Stimulated activated CD8-positive, alpha-beta memory T cell treated with anti-CD3 and anti-CD28 coated beads, Interleukin-4, amount 100 ng/mL, for 48 hours (primary cell): Measurements from ENCODE around the gene GPR26.
"Not testable (repeated sequence)": the region's sequence is repeated elsewhere in the genome, so short reads cannot be mapped to it uniquely, and the experiment has no call there.

ENCODE experiments used
- DNase-seq: peaks from one replicate; pipeline ENCODE4 v3.0.0-alpha.2; 2020

GPR26 gene

DNA sequence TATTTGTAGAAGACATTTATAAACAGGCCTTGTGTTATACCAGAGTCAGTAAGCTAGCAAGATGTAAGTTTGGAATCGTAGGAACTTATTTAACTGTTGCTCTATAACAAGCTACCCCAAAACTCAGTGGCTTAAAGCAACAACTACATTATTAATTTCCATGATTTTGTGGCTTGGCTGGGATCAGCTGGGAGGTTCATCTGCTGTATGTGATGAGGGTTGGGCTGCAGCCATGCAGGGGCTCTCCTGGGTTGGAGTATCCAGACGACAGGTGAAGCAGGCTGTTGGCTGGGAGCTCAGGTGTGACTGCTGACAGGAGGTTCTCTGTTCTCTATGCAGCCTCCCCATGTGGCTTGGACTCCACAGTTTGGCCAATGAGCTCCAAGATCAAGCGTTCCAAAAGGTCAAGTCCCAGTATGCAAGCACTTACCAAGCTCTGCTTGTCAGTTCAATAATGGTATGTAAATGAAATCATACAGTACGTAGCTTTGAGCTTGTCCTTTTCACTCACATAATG is 52.4 kb downstream of the GPR26 start:
- no peak for DNase-seq

GRCh38 chr10:123720536-123720935 is 54.4 kb downstream of the GPR26 start:
- no peak for DNase-seq

DNA sequence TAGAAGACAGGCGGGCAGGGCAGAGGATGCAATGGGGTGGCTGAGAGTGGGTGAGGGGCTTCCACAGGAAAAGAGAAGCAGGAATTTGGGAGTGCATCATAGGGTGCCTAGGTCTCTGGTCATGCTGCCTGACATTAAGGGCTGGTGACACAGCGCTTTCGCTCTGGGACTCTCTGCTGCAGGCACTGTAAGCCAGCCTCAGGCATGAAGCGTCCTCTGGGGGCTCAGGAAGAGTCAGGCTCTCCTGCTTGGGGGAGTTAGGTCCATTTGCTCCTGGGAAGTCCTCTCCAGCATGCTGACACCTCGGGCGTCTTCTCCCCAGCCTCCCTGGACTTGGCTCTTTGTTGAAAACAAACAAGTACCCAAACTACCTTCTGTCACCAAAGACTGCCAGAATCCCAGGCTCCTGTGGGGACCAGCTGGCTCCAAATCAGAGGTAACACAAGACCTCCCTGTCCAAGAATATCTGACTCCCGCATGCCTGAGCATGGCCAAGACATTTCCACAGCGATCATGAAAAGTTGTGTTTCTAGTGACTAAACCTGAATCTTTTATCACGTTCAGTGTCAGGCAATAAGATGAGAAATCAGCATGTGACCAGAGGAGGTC is 55.4 kb downstream of the GPR26 start:
- DNase-seq, result no peak

- DNase-seq, result no peak
Measured at GRCh38 chr10:123722351-123722750, 56.2 kb downstream of the GPR26 start.

- DNase-seq, result no peak
Measured at GRCh38 chr10:123724747-123725146, 58.6 kb downstream of the GPR26 start.

DNA sequence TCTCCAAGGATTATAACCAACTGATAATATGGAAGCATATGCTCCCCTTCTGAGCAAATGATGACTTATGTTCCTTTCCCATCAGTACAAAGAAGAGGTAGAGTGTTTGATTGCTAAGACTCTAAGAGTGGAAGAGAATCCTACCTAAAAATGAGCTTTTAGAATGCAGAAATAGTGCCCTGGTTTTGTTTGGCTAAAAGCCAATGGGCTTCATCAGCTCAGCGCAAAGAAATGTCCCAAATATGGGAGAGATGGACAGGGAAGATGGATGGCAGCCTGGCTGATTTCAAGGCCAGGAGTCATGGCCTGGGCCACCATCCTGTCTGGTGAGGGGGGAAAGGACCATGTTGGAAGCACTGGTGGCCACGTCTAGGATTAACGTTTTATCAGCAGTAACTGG is 60.2 kb downstream of the GPR26 start:
- no peak for DNase-seq

GRCh38 chr10:123726836-123727235 is 60.7 kb downstream of the GPR26 start:
- DNase-seq, result no peak

DNA sequence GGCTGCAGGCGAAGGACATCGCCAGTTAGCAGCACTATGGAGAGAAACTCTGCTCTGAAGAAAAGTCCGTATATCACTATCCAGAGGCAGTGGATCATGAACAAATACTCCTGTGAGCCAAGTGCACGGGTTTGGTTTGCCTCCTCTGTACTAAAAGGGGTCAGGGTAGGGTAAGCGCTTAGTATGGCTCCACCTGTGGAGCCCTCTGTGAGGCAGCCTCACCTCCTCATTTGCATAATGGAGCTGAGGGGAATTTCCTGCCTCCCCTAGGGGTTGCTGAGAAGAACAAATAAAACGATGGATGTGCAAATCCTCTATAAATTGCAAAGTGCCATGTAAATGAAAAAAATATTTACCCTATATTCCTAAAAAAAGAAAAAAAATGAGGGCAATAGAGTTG is 63.4 kb downstream of the GPR26 start:
- no peak for DNase-seq

DNA sequence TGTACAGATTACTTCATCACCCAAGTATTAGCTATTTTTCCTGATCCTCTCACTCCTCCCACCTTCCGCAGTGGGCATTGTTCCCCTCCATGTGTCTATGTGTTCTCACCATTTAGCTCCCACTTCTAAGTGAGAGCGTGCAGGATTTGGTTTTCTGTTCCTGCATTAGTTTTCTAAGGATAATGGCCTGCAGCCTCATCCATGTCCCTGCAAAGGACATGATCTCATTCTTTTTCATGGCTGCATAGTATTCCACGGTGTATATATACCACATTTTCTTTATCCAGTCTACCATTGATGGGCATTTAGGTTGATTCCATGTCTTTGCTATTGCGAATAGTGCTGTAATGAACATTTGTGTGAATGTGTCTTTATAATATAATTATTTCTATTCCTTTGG is 70.8 kb downstream of the GPR26 start:
- DNase-seq, result not testable (repeated sequence)

DNA sequence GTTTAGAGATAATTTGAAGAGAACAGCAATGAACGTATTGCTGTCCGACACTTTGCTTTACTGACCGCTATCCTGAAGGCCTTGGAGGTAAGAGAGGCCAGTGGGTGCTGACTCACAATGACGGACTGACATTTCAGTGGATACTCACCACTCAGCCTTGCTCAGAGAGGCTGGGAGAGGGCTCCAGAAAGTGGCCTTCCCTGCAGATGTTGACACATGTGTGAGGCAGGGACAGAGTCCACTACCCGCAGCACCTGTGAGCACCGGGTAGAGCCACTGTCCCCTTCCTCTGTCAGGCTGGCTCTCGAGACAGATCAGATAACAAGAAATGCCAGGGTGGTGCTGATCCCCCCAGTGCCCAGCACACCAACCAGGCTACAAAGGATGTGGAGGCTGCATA is 75.0 kb downstream of the GPR26 start:
- DNase-seq, result no peak

GRCh38 chr10:123741711-123742110 is 75.6 kb downstream of the GPR26 start:
- DNase-seq, result no peak

DNA sequence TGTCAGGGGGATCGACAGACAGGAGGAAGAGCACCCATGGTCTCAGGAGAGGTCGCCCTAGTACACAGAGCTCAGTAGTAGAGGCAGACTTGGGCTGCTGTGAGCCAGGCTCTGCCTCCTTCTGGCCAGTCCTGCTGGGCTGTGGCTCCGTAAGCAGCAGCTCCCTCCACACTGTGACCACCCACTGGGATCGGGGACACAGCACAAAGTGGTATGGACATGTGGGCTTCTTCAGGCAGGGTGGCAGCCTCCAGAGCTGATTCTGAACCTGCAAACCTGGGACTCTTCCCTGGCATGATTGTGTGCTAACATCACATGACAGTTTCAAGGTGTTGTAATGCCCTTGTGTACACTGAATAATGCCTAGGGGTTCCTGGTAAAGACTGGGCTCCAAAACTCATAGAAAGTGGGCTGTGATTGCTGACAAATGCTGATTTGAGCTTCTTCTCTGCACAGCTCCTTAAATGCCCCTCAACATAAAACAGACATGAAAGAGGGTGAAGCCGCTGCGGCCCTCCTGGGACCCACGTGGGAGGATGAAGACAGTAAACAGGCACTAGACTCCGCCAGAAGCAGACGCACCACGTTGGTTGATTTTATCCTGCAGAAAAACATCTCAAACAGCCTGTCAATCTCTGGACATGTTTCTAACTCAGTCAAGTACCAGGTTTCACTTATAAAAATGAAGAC is 76.7 kb downstream of the GPR26 start:
- DNase-seq, result no peak

DNA sequence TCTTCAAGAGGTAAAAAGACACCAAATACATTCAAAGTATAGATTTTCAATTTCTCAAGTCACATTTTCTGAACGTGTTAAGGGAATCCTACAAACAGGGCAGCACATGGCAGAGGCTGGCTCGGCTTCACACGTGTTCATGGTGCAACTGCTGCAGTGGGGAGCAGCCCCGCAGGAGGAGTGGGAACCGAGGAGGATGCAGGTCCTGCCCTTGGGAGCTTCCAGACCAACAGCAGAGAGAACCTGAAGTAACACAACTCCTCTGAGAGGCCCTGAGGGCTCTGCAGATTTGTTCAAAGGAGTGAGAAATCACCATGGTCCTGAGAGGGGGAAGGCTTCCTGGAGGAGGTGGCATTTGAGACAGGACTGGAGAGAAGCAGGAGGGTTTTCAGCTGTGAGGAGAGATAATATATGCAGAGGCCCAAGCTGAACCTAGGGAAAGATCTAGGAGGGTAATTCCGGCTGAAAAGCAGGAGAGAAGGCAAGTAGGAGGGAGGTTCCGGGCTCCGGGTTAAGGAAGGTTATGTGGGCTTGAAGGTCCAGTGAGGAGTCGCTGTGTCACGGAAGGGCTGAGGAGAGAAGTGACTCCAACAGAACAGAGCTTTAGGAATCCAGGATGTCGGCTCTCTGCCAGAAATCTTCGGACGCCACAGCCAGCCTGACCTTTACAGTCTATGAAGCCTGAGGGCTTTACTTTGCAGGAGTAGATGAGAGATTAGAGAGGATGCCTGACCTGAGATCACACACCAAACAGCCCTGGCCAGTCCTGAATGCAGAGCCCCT is 77.5 kb downstream of the GPR26 start:
- DNase-seq, result no peak

DNA sequence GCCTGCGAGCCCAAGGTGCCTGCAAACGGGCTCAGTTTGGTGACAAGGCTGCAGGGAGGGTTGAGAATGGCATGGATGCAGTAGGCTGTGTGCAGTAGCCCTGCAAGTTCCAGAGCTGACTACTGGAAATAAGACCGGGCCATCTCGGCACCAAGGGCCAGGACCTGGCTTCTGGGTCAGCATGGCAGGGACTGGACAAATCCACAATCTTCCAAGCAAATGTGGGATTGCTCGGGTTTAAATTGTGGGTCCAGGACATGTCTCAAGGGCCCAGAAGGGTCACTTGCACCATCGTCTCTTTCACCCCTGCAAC is 78.0 kb downstream of the GPR26 start:
- no peak for DNase-seq
